K562 (cell line): ENCODE measurements around the gene YES1. TPM values are rescaled to one million over a fixed set of nuclear protein-coding genes. Genes with fewer than 3 reads are reported as not detected.

Experiments
- CSDE1 ChIP-seq, 2 experiments: fragments of 450-650 bp; IDR thresholded peaks; 2 replicates each; pipeline ENCODE4 v1.6.1; 2016; ENCODE audit warnings: mild to moderate bottlenecking in 1 of 2
- JUNB ChIP-seq: fragments of 450-650 bp; formaldehyde crosslinking; conservative IDR thresholded peaks from 2 replicates; pipeline ENCODE4 v1.4.0; 2020; ENCODE audit warnings: mild to moderate bottlenecking
- MTA2 ChIP-seq: fragments of 450-650 bp; IDR thresholded peaks from 2 replicates; pipeline ENCODE4 v1.6.1; 2016; ENCODE audit warnings: low read depth
- PHB ChIP-seq: fragments of 250-450 bp; sonication (Bioruptor Pico); IDR thresholded peaks from 2 replicates; pipeline ENCODE4 v1.5.0; 2021
- RERE ChIP-seq: sonication (generic); formaldehyde crosslinking; IDR thresholded peaks from 2 replicates; pipeline ENCODE4 v1.8.0; 2023; ENCODE audit warnings: missing genetic modification reagents, mild to moderate bottlenecking, borderline replicate concordance
- RREB1 ChIP-seq: fragments of 250-450 bp; sonication (Bioruptor Pico); IDR thresholded peaks from 2 replicates; pipeline ENCODE4 v1.4.0; 2020
- SMAD2 ChIP-seq: fragments of 150-350 bp; IDR thresholded peaks from 2 replicates; pipeline ENCODE4 v1.6.1; 2014; ENCODE audit warnings: low read depth, mild to moderate bottlenecking, low read length
- SMARCE1 ChIP-seq: fragments of 450-650 bp; IDR thresholded peaks from 2 replicates; pipeline ENCODE4 v1.7.1; 2016; ENCODE audit warnings: mild to moderate bottlenecking
- ZNF184 ChIP-seq: sonication (generic); formaldehyde crosslinking; IDR thresholded peaks from 2 replicates; pipeline ENCODE4 v1.5.0; 2020; ENCODE audit warnings: missing genetic modification reagents
- ZNF592 ChIP-seq: fragments of 450-650 bp; IDR thresholded peaks from 2 replicates; pipeline ENCODE4 v1.6.1; 2017; ENCODE audit warnings: antibody characterized with exemption, mild to moderate bottlenecking
- ZNF655 ChIP-seq: fragments of 250-450 bp; sonication (Bioruptor Pico); IDR thresholded peaks from 2 replicates; pipeline ENCODE4 v1.5.0; 2021
- polyA plus RNA-seq, 8 experiments: library from polyadenylated mRNA; depleted of rRNA in 4 of 8; stranded (reverse) in 5 of 8; unstranded in 3 of 8; fragments of >200 nt; fragmentation: Nextera tagmentation in 2 of 8; fragmentation: Illumina TruSeq in 1 of 8; extraction: Ambion mirVana in 2 of 8; extraction: Trizol in 1 of 8; gene quantifications; 2 replicates each; pipeline versions ENCODE4 v1.2.1 to v1.2.3, GENCODE V29; 2011 to 2014; ENCODE audit warnings: inconsistent platforms in 1 of 8, missing spikeins in 1 of 8
- total RNA-seq, 7 experiments: library from RNA; depleted of rRNA in 6 of 7; stranded (reverse); fragments of >200 nt in 6 of 7; fragmentation: Illumina TruSeq in 2 of 7; extraction: Trizol in 2 of 7; gene quantifications; 2 replicates each; pipeline versions ENCODE4 v1.2.1 to v1.2.3, GENCODE V29; 2011 to 2021; ENCODE audit warnings: low replicate concordance in 1 of 7

The YES1 gene
- total and polyA plus RNA-seq, 9 of the 15 experiments (the other 6 are each of a cell fraction or from before 2014, with no cell fraction given) = 37.2 to 115 (median 77.7) TPM

GRCh38 chr18:778194-778927, 33.7 kb downstream of the YES1 start (continued):
- TF ChIP-seq RERE = no peak
- no peak for TF ChIP-seq ZNF655 (CRISPR knock-in tag)
- TF ChIP-seq RREB1 (CRISPR knock-in tag) = no peak
- TF ChIP-seq PHB = no peak
- TF ChIP-seq JUNB (CRISPR knock-in tag) = no peak
- no peak for TF ChIP-seq CSDE1 (IDR thresholded peaks at IDR 0.05)
- TF ChIP-seq SMARCE1 = no peak
- TF ChIP-seq ZNF184 (CRISPR knock-in tag) = no peak
- no peak for TF ChIP-seq SMAD2
- TF ChIP-seq ZNF592 = 0 out of 2 replicates have a peak, but pooled peaks have one; percentile 25
- no peak for TF ChIP-seq MTA2
